Activated naive CD8-positive, alpha-beta T cell (primary cell): ENCODE data around the gene TCAF1.
"Not testable (repeated sequence)": the region's sequence is repeated elsewhere in the genome, so short reads cannot be mapped to it uniquely, and the experiment has no call there.

ENCODE experiments used
- H3K27ac Mint-ChIP-seq: one replicate; pipeline ENCODE4 v1.8.0; 2021; ENCODE audit warnings: mixed read lengths
- H3K27me3 Mint-ChIP-seq: one replicate; pipeline ENCODE4 v1.8.0; 2021; ENCODE audit warnings: mixed read lengths
- H3K36me3 Mint-ChIP-seq: one replicate; pipeline ENCODE4 v1.8.0; 2021; ENCODE audit warnings: mixed read lengths
- H3K4me1 Mint-ChIP-seq: one replicate; pipeline ENCODE4 v1.8.0; 2021; ENCODE audit warnings: low read depth, mixed read lengths
- H3K4me3 Mint-ChIP-seq: one replicate; pipeline ENCODE4 v1.8.0; 2021; ENCODE audit warnings: mild to moderate bottlenecking, mixed read lengths
- H3K9me3 Mint-ChIP-seq: one replicate; pipeline ENCODE4 v1.8.0; 2021; ENCODE audit warnings: low read depth, mixed read lengths

The TCAF1 gene

DNA sequence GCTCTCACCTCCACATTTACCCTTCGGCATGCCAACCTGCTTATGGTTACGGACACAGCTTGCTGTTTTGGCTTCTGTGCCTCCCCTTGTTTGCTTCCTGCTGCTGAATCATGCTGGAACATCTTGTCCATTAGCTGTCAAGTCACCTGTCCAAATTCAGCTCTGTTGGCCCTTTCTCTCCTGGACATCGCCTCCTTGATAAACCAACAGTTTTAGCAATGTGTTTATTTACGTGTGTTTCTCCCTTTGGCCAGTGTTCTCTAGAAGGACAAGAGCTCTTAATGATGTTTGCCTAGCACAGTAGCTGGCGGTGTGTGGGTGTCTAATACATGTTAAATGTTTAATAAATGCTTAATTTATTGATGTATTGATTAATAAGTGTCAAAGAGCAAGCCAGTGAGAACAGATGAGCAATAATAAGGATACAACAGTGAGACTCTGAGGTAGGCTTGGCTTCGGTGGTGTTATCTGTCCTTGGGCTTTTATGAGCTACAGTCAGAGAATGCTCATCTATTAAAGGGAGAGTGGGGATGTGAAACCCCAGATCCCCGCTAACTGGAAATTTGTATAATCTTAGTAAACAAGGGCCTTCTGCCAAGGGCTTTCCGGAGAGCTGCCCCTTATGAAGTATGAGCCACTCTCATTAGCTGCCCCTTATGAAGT is 85.4 kb downstream of the TCAF1 start:
- not testable (repeated sequence) for H3K36me3 Mint-ChIP-seq, H3K4me1 Mint-ChIP-seq, H3K9me3 Mint-ChIP-seq, H3K27me3 Mint-ChIP-seq, H3K27ac Mint-ChIP-seq, H3K4me3 Mint-ChIP-seq

GRCh38 chr7:143810639-143811038 is 91.3 kb downstream of the TCAF1 start:
- H3K9me3 Mint-ChIP-seq, H3K27ac Mint-ChIP-seq, H3K4me1 Mint-ChIP-seq, H3K4me3 Mint-ChIP-seq, H3K36me3 Mint-ChIP-seq, H3K27me3 Mint-ChIP-seq: not testable (repeated sequence)

- not testable (repeated sequence) for H3K4me1 Mint-ChIP-seq, H3K27ac Mint-ChIP-seq, H3K36me3 Mint-ChIP-seq, H3K27me3 Mint-ChIP-seq, H3K4me3 Mint-ChIP-seq, H3K9me3 Mint-ChIP-seq
These were observed 95.3 kb downstream of the TCAF1 start for GRCh38 chr7:143806664-143807071.
